Duodenal mucosa (tissue), 2 donors: ENCODE data around the gene SH3GL3.

Experiments used
- H3K27ac ChIP-seq: one replicate; pipeline ENCODE4 v1.7.0; 2013; ENCODE audit warnings: low read depth, low read length
- H3K27me3 ChIP-seq, 2 donors: one replicate each; pipeline ENCODE4 v1.7.0; 2013; ENCODE audit warnings: low read length in 2 of 2, control low read depth in 1 of 2; ENCODE audit not compliant: insufficient read depth in 2 of 2, control insufficient read depth in 1 of 2
- H3K36me3 ChIP-seq, 2 donors: one replicate each; pipeline ENCODE4 v1.7.0; 2013; ENCODE audit warnings: low read length in 2 of 2, control low read depth in 1 of 2; ENCODE audit not compliant: insufficient read depth in 2 of 2, control insufficient read depth in 1 of 2
- H3K4me1 ChIP-seq, 2 donors: one replicate each; pipeline ENCODE4 v1.7.0; 2013; ENCODE audit warnings: low read length in 2 of 2, control low read depth in 1 of 2; ENCODE audit not compliant: insufficient read depth in 2 of 2, control insufficient read depth in 1 of 2
- H3K4me3 ChIP-seq, 2 donors: one replicate each; pipeline ENCODE4 v1.7.0; 2013; ENCODE audit warnings: low read length in 2 of 2, low read depth in 1 of 2
- H3K9ac ChIP-seq, 2 donors: one replicate each; pipeline ENCODE4 v1.7.0; 2013; ENCODE audit warnings: low read length in 2 of 2, low read depth in 1 of 2
- H3K9me3 ChIP-seq, 2 donors: one replicate each; pipeline ENCODE4 v1.7.0; 2013; ENCODE audit warnings: low read length in 2 of 2, control low read depth in 1 of 2; ENCODE audit not compliant: control insufficient read depth in 1 of 2

SH3GL3 gene

GRCh38 chr15:83626171-83626802, 179.1 kb downstream of the SH3GL3 start:
- no peak overlapping the region for H3K4me3 ChIP-seq
- H3K9ac ChIP-seq = no peak overlapping the region
- H3K27ac ChIP-seq = no peak overlapping the region
- H3K36me3 ChIP-seq = no peaks in the 10 kb centered on the region
- peaks cover 0 to 5% of the 10 kb centered on the region in 2 donors for H3K9me3 ChIP-seq
- H3K27me3 ChIP-seq = no peaks in the 10 kb centered on the region
- H3K4me1 ChIP-seq = no peaks in the 10 kb centered on the region

- no peak overlapping the region for H3K27ac ChIP-seq
- no peaks in the 10 kb centered on the region for H3K9me3 ChIP-seq
- H3K27me3 ChIP-seq = no peaks in the 10 kb centered on the region
- no peaks in the 10 kb centered on the region for H3K36me3 ChIP-seq
- no peak overlapping the region for H3K9ac ChIP-seq
- H3K4me3 ChIP-seq = no peak overlapping the region
- H3K4me1 ChIP-seq = no peaks in the 10 kb centered on the region
These were observed 184.4 kb downstream of the SH3GL3 start for GRCh38 chr15:83631534-83631933.

DNA sequence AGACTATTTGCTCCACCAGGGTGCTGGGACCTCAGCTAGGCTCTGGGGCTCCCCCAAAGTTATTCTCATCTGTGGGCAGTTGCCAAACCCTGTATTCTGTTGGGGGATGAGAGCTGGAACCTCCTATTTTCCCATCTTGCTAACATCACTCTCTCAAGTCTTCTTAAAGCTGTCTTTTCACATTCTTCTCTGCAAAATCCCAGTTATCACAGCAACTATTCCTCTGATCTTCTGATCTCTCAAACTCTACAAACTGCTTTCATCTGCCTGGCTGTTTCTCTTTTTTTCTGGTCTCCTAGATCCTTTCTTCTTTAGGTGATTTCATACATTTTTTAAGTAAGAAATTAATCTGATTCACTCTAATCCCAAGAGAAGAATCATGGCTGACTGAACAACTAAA, 196.1 kb downstream of the SH3GL3 start:
- H3K4me3 ChIP-seq = no peak overlapping the region
- no peaks in the 10 kb centered on the region for H3K27me3 ChIP-seq
- H3K27ac ChIP-seq = no peak overlapping the region
- no peaks in the 10 kb centered on the region for H3K4me1 ChIP-seq
- no peaks in the 10 kb centered on the region for H3K36me3 ChIP-seq
- no peak overlapping the region for H3K9ac ChIP-seq
- no peaks in the 10 kb centered on the region for H3K9me3 ChIP-seq

GRCh38 chr15:83644439-83644838, 197.3 kb downstream of the SH3GL3 start:
- H3K4me3 ChIP-seq = no peak overlapping the region
- H3K4me1 ChIP-seq = no peaks in the 10 kb centered on the region
- H3K27ac ChIP-seq = no peak overlapping the region
- H3K27me3 ChIP-seq = no peaks in the 10 kb centered on the region
- H3K9ac ChIP-seq = no peak overlapping the region
- no peaks in the 10 kb centered on the region for H3K36me3 ChIP-seq
- H3K9me3 ChIP-seq = no peaks in the 10 kb centered on the region

DNA sequence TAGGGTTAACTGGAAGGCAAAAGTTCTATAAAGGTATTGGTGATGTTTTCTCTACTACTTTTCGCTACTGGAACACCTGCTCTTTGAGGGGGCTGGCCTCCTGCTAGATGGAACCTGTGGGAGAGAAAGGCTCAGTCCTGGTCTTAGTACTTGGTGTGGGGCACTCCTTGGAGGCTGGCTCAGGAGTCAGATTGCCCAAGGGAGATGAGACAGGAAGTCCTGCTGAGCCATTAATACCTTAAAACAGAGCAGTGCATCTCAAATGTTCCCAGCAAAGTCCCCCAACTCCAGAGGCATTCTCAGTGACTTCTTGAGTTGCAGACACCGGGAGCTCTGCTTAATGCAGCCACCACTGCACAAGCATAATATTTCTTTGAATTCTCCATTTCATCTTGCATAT, 203.7 kb downstream of the SH3GL3 start:
- Histone ChIP-seq H3K4me1 (no peaks in the 10 kb centered on the region), H3K4me3 (no peak overlapping the region), H3K27ac (no peak overlapping the region), H3K9ac (no peak overlapping the region), H3K27me3 (peaks cover 7 to 8% of the 10 kb centered on the region in 2 donors), H3K36me3 (no peaks in the 10 kb centered on the region), H3K9me3 (no peaks in the 10 kb centered on the region)

GRCh38 chr15:83651541-83651940, 204.4 kb downstream of the SH3GL3 start:
- Histone ChIP-seq H3K36me3 (no peaks in the 10 kb centered on the region), H3K9me3 (no peaks in the 10 kb centered on the region), H3K27me3 (peaks cover 7 to 8% of the 10 kb centered on the region in 2 donors), H3K9ac (no peak overlapping the region), H3K4me1 (no peaks in the 10 kb centered on the region), H3K4me3 (no peak overlapping the region), H3K27ac (no peak overlapping the region)

DNA sequence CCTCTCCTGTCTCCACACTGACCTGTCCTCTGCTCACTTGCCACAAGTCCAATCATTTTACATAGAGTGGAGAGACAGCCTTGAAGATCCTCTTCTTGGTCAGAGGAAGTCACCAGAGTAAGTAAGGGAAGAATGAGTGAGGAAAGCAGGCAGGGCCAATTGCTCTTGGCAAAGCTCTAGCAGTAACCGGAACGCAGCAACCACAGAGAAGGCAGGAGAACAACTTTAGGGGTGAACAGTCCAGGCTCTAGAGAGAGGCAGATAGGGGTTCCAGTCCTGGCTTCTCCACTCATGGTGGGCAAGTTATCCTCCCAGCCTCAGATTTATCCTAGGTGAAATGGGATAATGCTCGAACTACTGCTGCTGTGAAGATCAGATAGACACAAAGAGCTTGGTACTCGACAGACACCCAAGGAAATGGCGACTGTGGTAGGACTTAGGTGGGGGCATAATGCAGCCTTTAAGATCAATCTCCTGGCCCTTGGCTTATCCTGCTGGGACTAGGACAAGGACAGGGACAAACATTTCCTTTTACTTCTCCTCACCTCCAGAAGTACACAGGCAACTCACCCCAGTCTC, 205.6 kb downstream of the SH3GL3 start:
- Histone ChIP-seq H3K9ac (no peak overlapping the region), H3K4me1 (no peaks in the 10 kb centered on the region), H3K36me3 (no peaks in the 10 kb centered on the region), H3K27ac (no peak overlapping the region), H3K4me3 (no peak overlapping the region), H3K9me3 (no peaks in the 10 kb centered on the region), H3K27me3 (peaks cover 7 to 8% of the 10 kb centered on the region in 2 donors)

DNA sequence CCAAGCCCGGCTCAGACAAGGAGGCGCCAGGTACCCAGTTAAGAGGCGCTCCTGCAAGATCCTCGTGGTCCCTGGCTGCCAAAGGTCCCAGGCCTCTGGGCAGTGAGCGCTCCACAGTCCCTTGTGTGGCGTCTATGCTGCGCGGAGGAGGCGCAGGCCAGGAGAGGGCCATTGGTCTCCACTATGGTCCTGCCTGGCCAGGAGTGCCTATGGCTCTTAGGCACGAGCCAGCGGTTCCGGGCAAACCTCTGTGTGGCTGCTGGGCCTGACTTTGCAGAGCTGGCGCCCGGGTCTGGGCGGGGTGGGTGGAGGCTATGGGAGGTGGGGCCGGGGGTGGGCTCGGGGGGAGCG, 206.1 kb downstream of the SH3GL3 start:
- Histone ChIP-seq H3K36me3 (no peaks in the 10 kb centered on the region), H3K9ac (no peak overlapping the region), H3K9me3 (no peaks in the 10 kb centered on the region), H3K4me1 (no peaks in the 10 kb centered on the region), H3K27me3 (peaks cover 7 to 8% of the 10 kb centered on the region in 2 donors), H3K27ac (no peak overlapping the region), H3K4me3 (no peak overlapping the region)

GRCh38 chr15:83653639-83654378, 206.7 kb downstream of the SH3GL3 start, which contains the start of gene ADAMTSL3:
Gene ADAMTSL3, plus strand, starts transcription at chr15:83654123. Its CDS starts 1,639 bp downstream, at chr15:83655762.
- H3K9me3 ChIP-seq = no peaks in the 10 kb centered on the region
- peak within 1 kb of the TSS in 1 of 2 donors; percentile 40 for H3K4me3 ChIP-seq
- H3K4me1 ChIP-seq = no peaks in the 10 kb centered on the region
- no peak within 1 kb of the TSS for H3K9ac ChIP-seq
- peaks cover 7 to 8% of the 10 kb centered on the region in 2 donors for H3K27me3 ChIP-seq
- H3K27ac ChIP-seq = no peak within 1 kb of the TSS
- no peaks in the 10 kb centered on the region for H3K36me3 ChIP-seq
